PFSK-1 (cell line): Measurements from ENCODE around the gene SUPT3H.

Experiments used
- FOXP2 ChIP-seq: optimal IDR thresholded peaks from 2 replicates; pipeline ENCODE3; 2011; ENCODE audit warnings: borderline replicate concordance, control low read depth, inconsistent platforms; ENCODE audit not compliant: insufficient read depth; ENCODE audit errors: extremely low read length, extremely low read depth
- POLR2AphosphoS5 ChIP-seq: IDR thresholded peaks from 2 replicates; pipeline ENCODE4 v1.6.1; 2012; ENCODE audit warnings: low read depth, mild to moderate bottlenecking, control low read depth, low read length, moderate library complexity
- SIN3A ChIP-seq: IDR thresholded peaks from 2 replicates; pipeline ENCODE4 v1.6.1; 2012; ENCODE audit warnings: mild to moderate bottlenecking, low read length, moderate library complexity, borderline replicate concordance; ENCODE audit not compliant: insufficient read depth
- TAF1 ChIP-seq: IDR thresholded peaks from 2 replicates; pipeline ENCODE4 v1.6.1; 2012; ENCODE audit warnings: low read length, control low read depth, borderline replicate concordance; ENCODE audit not compliant: insufficient read depth
- TF ChIP-seq, protein P1 (sequence below), 2 experiments: IDR thresholded peaks; 2 replicates each; pipeline versions ENCODE4 v1.6.1 to v1.8.0; 2011 to 2012; ENCODE audit warnings: low read depth in 2 of 2, low read length in 2 of 2, control low read depth in 1 of 2, inconsistent platforms in 1 of 2, mild to moderate bottlenecking in 1 of 2, moderate library complexity in 1 of 2; ENCODE audit not compliant: insufficient read depth in 1 of 2

The SUPT3H gene

DNA sequence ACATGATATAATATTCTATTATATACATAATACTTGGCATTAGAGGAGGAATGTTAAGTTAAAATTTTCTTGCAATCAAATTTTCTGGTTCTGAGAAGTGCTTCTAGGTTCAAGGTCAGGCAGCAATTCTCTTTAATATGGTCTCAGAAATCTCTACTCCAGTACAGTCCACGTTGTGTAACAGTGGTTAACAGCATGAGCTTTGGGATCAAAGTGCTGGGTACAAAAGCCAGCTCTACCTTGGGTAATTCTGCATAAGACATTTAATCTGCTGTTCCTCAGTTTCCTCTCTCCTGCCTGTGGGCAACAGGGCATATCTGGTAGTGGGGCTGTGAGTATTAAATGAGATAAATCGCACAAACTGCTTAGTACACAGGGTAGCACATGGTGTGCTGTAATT lies 552.5 kb downstream of the SUPT3H start:
- TF ChIP-seq, protein P1, sequence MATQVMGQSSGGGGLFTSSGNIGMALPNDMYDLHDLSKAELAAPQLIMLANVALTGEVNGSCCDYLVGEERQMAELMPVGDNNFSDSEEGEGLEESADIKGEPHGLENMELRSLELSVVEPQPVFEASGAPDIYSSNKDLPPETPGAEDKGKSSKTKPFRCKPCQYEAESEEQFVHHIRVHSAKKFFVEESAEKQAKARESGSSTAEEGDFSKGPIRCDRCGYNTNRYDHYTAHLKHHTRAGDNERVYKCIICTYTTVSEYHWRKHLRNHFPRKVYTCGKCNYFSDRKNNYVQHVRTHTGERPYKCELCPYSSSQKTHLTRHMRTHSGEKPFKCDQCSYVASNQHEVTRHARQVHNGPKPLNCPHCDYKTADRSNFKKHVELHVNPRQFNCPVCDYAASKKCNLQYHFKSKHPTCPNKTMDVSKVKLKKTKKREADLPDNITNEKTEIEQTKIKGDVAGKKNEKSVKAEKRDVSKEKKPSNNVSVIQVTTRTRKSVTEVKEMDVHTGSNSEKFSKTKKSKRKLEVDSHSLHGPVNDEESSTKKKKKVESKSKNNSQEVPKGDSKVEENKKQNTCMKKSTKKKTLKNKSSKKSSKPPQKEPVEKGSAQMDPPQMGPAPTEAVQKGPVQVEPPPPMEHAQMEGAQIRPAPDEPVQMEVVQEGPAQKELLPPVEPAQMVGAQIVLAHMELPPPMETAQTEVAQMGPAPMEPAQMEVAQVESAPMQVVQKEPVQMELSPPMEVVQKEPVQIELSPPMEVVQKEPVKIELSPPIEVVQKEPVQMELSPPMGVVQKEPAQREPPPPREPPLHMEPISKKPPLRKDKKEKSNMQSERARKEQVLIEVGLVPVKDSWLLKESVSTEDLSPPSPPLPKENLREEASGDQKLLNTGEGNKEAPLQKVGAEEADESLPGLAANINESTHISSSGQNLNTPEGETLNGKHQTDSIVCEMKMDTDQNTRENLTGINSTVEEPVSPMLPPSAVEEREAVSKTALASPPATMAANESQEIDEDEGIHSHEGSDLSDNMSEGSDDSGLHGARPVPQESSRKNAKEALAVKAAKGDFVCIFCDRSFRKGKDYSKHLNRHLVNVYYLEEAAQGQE (IDR thresholded peaks at IDR 0.05; ENCODE audit: insufficient read depth in 1 of 2, low read depth in 2 of 2, low read length in 2 of 2) = no peak
- no peak for TF ChIP-seq TAF1
- TF ChIP-seq POLR2AphosphoS5 = no peak
- TF ChIP-seq SIN3A = no peak
- no peak for TF ChIP-seq FOXP2

DNA sequence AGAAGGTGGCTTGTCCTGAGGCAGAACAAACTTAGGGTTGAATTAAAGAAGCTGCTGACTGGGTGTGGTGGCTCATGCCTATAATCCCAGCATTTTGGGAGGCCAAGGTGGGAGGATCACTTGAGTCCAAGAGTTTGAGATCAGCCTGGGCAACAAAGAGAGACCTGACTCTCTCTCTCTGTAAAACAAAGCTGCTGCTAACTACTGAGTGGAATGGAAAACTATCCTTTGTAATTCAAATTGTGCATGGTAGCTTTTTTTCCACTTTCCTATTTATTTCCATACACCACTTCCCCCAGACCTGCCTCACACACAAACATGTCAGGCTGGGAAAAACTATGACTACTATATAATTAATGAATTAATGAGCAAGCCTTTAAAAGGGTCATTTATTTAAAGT lies 553.2 kb downstream of the SUPT3H start:
- TF ChIP-seq SIN3A = no peak
- no peak for TF ChIP-seq TAF1
- TF ChIP-seq, protein P1 (IDR thresholded peaks at IDR 0.05; ENCODE audit: insufficient read depth in 1 of 2, low read depth in 2 of 2, low read length in 2 of 2) = no peak
- TF ChIP-seq POLR2AphosphoS5 = no peak
- TF ChIP-seq FOXP2 = no peak

DNA sequence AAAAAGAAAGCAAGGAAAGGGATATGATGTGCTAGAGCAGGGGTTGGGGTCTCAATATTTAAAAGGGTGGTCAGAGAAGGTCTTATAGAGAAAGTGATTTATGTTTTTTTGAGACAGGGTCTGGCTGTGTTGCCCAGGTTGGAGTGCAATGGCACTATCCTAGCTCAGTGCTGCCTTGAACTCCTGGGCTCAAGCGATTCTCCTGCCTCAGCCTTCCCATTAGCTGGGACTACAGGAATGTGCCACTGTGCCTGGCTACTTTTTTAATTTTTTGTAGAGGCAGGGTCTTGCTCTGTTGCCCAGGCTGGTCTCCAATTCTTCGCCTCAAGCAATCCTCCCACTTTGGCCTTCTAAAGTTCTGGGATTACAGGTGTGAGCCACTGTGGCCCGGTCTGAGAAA lies 557.0 kb downstream of the SUPT3H start:
- TF ChIP-seq FOXP2 (no peak), POLR2AphosphoS5 (no peak), SIN3A (no peak), TAF1 (no peak)
- TF ChIP-seq, protein P1 (IDR thresholded peaks at IDR 0.05; ENCODE audit: insufficient read depth in 1 of 2, low read depth in 2 of 2, low read length in 2 of 2) = no peak

DNA sequence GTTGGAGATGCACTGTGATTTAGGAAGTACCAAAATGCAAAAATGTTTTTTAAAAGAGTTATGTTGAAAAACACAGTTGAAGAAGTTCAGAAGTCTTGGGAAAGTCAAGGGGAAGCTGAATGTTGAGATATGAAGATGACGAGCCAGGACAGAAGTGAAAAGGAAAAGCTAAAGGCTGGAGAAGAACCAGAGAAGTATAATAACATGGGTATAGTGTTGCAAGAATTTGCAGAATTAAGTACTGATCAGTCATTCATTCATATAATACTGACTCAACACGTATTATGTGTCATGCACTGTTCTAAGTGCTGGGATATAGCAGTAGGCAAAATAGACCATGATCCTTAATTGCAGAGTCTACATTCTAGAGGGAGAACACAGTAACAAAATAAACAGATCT lies 557.4 kb downstream of the SUPT3H start:
- TF ChIP-seq POLR2AphosphoS5 (no peak), TAF1 (no peak), SIN3A (no peak), FOXP2 (no peak)
- TF ChIP-seq, protein P1 (IDR thresholded peaks at IDR 0.05; ENCODE audit: insufficient read depth in 1 of 2, low read depth in 2 of 2, low read length in 2 of 2) = no peak

DNA sequence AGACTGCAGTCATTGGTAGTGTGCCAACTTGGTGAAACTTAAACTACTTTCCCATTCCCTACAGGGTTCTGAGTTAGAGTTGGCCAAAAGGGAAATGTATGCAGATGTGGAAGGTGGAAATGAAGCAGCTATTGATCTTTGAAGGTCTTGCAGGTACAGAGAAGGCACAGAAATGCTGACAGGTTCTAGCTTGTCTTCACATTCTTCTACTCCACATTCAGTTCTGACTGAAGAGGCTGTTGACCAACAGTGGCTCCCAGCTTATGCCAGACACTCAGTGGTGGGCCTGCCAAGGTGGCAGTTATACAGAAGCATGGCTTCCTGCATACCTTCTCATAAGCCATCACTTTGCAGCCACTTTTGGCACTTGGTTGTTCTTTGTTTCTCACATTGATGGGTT lies 566.3 kb downstream of the SUPT3H start:
- TF ChIP-seq POLR2AphosphoS5 (no peak), FOXP2 (no peak), TAF1 (no peak)
